ENCODE results near the gene CADM1. TPM values are rescaled to one million over a fixed set of nuclear protein-coding genes. Genes with fewer than 3 reads are reported as not detected.

The CADM1 gene
- total RNA-seq, 2 experiments from 2014 or later: 59.7 to 89.7 TPM

DNA sequence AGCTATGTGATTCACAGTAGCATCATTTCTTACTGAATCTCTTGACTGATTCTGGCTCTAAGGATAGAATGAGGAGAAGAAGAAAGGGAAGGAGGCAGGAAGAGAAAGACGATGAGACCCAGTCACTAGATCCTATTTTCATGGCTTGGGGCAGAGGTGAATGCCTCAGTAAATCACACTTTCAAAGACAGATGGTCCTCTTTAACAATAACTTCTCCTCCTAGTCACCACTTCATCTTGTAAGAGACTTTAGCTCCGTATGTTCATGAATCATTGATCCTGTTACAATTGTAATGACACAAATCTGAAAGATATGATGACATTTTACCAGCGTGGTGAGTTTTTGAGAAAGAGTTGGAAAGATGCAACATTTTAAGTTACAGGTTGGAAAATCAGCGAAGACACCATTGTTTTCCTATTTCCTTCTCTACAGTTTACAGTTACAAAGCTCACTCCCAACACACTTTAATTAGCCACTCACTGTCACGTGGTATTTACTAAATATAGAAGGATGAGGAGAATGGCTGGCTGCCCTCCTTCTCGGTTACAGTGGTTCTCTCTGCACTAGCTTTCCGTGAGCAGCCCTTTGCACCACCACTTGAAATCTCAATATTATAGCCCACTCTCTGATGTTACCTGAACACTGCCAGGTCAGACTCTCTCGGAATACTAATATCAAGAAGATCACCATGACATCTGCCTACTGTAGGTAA lies 205.8 kb downstream of the CADM1 start:
- Histone ChIP-seq H3K4me2 (ENCODE audit: low read length) (no peak overlapping the region), H3K36me3 (ENCODE audit: insufficient read depth, low read length) (no peaks in the 10 kb centered on the region), H2AFZ (ENCODE audit: low read length) (no peak overlapping the region), H3K4me1 (ENCODE audit: insufficient read depth, low read length, poor library complexity, severe bottlenecking) (peaks cover 5% of the 10 kb centered on the region), H3K9me2 (ENCODE audit: insufficient read depth, low read length) (no peaks in the 10 kb centered on the region), H4K20me1 (ENCODE audit: insufficient read depth, low read length) (no peaks in the 10 kb centered on the region), H3K4me3 (ENCODE audit: low read depth, low read length, poor library complexity, severe bottlenecking) (no peak overlapping the region), H3K79me2 (ENCODE audit: insufficient read depth, low read depth, low read length) (no peaks in the 10 kb centered on the region), H3K27ac (ENCODE audit: low read depth, low read length, poor library complexity, severe bottlenecking) (no peak overlapping the region), H3K9me3 (ENCODE audit: low read length) (no peaks in the 10 kb centered on the region)
- TF ChIP-seq, protein P1, sequence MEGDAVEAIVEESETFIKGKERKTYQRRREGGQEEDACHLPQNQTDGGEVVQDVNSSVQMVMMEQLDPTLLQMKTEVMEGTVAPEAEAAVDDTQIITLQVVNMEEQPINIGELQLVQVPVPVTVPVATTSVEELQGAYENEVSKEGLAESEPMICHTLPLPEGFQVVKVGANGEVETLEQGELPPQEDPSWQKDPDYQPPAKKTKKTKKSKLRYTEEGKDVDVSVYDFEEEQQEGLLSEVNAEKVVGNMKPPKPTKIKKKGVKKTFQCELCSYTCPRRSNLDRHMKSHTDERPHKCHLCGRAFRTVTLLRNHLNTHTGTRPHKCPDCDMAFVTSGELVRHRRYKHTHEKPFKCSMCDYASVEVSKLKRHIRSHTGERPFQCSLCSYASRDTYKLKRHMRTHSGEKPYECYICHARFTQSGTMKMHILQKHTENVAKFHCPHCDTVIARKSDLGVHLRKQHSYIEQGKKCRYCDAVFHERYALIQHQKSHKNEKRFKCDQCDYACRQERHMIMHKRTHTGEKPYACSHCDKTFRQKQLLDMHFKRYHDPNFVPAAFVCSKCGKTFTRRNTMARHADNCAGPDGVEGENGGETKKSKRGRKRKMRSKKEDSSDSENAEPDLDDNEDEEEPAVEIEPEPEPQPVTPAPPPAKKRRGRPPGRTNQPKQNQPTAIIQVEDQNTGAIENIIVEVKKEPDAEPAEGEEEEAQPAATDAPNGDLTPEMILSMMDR (conservative IDR thresholded peaks at IDR 0.05; ENCODE audit: low read length): no peak
- TF ChIP-seq EZH2phosphoT487 (IDR thresholded peaks at IDR 0.05; ENCODE audit: borderline replicate concordance, low read depth, low read length): no peak
- CTCF ChIA-PET (ENCODE audit: unreplicated experiment): no interaction called here
- intact Hi-C loops (cut with micrococcal nuclease; ENCODE audit: unreplicated experiment): no loop called here
- POLR2A ChIA-PET: interaction anchor here (0.6 to 1.4 kb wide), 2 partner anchors 22 to 404 kb away, joined by 3 to 5 read pairs; no protein-coding TSS in a partner anchor
- BruUV-seq (replicated peaks): no TSS peak
- DNase-seq (ENCODE audit: low spot score): no peak

DNA sequence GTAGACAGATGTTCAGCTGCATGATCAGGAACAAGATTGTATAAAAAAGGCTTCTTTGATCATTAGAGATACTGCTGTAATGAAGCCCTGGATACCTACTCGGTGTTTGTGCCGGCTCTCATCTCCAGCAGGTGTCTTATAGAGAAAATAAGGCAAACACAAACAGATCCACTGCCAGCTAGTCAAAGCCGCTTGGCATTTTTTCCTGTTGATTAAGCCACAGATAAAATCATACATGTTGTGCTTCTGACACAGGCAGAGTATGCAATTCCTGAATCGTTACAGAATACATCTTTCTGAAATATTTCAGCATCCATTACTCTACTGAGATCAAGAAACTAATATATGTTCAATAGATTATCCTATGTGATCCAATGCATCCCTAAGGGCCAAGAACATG lies 206.9 kb downstream of the CADM1 start:
- H3K9me3 ChIP-seq (ENCODE audit: low read length): no peaks in the 10 kb centered on the region
- no peak overlapping the region for H3K4me2 ChIP-seq (ENCODE audit: low read length)
- H3K36me3 ChIP-seq (ENCODE audit: insufficient read depth, low read length): no peaks in the 10 kb centered on the region
- ChIA-PET CTCF (ENCODE audit: unreplicated experiment) (no interaction called here), POLR2A (interaction anchor here (0.6 to 1.4 kb wide), 2 partner anchors 21 to 1806 kb away, joined by 3 read pairs; no protein-coding TSS in a partner anchor)
- no TSS peak for BruUV-seq (replicated peaks)
- no peak for DNase-seq (ENCODE audit: low spot score)
- H3K27ac ChIP-seq (ENCODE audit: low read depth, low read length, poor library complexity, severe bottlenecking): no peak overlapping the region
- H3K9me2 ChIP-seq (ENCODE audit: insufficient read depth, low read length): no peaks in the 10 kb centered on the region
- peaks cover 5% of the 10 kb centered on the region for H3K4me1 ChIP-seq (ENCODE audit: insufficient read depth, low read length, poor library complexity, severe bottlenecking)
- no peak overlapping the region for H3K4me3 ChIP-seq (ENCODE audit: low read depth, low read length, poor library complexity, severe bottlenecking)
- no peaks in the 10 kb centered on the region for H4K20me1 ChIP-seq (ENCODE audit: insufficient read depth, low read length)
- intact Hi-C loops (cut with micrococcal nuclease; ENCODE audit: unreplicated experiment): no loop called here
- no peak overlapping the region for H2AFZ ChIP-seq (ENCODE audit: low read length)
- no peaks in the 10 kb centered on the region for H3K79me2 ChIP-seq (ENCODE audit: insufficient read depth, low read depth, low read length)
- no peak for TF ChIP-seq EZH2phosphoT487 (IDR thresholded peaks at IDR 0.05; ENCODE audit: borderline replicate concordance, low read depth, low read length)
- TF ChIP-seq, protein P1 (conservative IDR thresholded peaks at IDR 0.05; ENCODE audit: low read length): no peak

DNA sequence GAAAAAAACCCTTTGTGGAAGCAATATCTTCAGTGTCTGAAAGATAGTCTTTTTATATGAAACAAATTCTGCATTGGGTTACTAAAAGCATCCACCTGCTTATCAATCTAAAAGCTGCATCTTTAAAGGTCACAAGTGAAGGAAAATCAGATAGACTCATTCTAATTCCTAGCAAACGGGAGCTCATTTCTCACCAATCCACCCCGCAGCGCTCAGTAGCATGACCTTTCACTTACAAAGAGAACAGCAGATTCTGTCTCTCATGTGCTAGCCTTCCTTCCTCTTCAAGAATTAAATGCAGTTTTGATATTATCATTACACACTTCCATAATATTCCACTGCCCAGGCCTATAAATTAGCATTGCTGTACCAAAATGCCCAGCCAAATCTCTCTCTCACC lies 212.9 kb downstream of the CADM1 start:
- H3K79me2 ChIP-seq (ENCODE audit: insufficient read depth, low read depth, low read length): no peaks in the 10 kb centered on the region
- intact Hi-C loops (cut with micrococcal nuclease; ENCODE audit: unreplicated experiment): no loop called here
- no peak overlapping the region for H3K4me2 ChIP-seq (ENCODE audit: low read length)
- no peaks in the 10 kb centered on the region for H4K20me1 ChIP-seq (ENCODE audit: insufficient read depth, low read length)
- H3K9me3 ChIP-seq (ENCODE audit: low read length): no peaks in the 10 kb centered on the region
- ChIA-PET CTCF (ENCODE audit: unreplicated experiment) (no interaction called here), POLR2A (interaction anchor here (0.7 to 2.9 kb wide), 5 partner anchors 10 to 832 kb away, joined by 3 to 9 read pairs (median 5); no protein-coding TSS in a partner anchor)
- no peak for TF ChIP-seq EZH2phosphoT487 (IDR thresholded peaks at IDR 0.05; ENCODE audit: borderline replicate concordance, low read depth, low read length)
- TF ChIP-seq, protein P1 (conservative IDR thresholded peaks at IDR 0.05; ENCODE audit: low read length): no peak
- H3K9me2 ChIP-seq (ENCODE audit: insufficient read depth, low read length): no peaks in the 10 kb centered on the region
- no peaks in the 10 kb centered on the region for H3K36me3 ChIP-seq (ENCODE audit: insufficient read depth, low read length)
- no peak overlapping the region for H3K4me3 ChIP-seq (ENCODE audit: low read depth, low read length, poor library complexity, severe bottlenecking)
- H3K27ac ChIP-seq (ENCODE audit: low read depth, low read length, poor library complexity, severe bottlenecking): no peak overlapping the region
- no peaks in the 10 kb centered on the region for H3K4me1 ChIP-seq (ENCODE audit: insufficient read depth, low read length, poor library complexity, severe bottlenecking)
- BruUV-seq (replicated peaks): no TSS peak
- no peak overlapping the region for H2AFZ ChIP-seq (ENCODE audit: low read length)
- no peak for DNase-seq (ENCODE audit: low spot score)
